ENCODE data around the gene BRIP1.
"Not testable (repeated sequence)": the region's sequence is repeated elsewhere in the genome, so short reads cannot be mapped to it uniquely, and the experiment has no call there.

Gene BRIP1

DNA sequence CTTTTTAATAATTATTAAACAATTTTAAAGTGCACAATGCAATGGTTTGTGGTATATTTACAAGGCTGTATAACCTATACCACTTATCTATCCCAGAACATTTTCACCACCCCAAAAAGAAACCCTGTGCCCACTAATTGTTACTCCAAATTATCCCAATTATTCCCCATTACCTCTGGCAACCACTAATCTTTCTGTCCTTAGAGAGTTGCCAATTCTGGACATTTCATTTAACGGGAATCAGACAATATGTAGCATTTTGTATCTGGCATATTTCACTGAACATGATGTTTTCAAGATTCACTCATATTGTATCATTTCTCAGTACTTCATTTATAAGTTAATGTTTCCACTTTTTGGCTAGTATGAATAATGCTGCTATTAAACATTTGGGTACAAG lies 169.2 kb downstream of the BRIP1 start:
- no peak for DNase-seq

DNA sequence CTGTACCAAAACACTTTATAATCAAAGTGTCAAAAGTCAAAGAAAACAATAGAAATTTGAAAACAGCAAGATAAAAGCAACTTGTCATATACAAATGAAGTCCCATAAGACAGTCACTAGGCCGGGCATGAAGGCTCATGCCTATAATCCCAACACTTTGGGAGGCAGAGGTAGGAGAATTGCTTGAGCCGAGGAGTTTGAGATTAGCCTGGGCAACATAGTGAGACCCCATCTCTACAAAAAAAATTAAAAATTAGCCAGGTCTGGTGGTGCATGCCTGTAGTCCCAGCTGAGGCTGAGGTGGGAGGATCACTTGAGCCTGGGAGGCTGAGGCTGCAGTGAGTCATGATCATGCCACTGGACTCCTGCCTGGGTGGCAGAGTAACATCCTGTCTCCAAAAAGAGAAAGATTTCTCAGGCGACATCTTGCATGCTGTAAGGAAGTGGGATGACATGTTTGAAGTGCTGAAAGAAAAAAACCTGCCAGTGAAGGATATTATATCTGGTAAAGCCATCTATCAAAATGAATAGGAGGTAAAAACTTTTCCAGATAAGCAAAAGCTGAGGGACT lies 173.6 kb downstream of the BRIP1 start:
- no peak for DNase-seq

DNA sequence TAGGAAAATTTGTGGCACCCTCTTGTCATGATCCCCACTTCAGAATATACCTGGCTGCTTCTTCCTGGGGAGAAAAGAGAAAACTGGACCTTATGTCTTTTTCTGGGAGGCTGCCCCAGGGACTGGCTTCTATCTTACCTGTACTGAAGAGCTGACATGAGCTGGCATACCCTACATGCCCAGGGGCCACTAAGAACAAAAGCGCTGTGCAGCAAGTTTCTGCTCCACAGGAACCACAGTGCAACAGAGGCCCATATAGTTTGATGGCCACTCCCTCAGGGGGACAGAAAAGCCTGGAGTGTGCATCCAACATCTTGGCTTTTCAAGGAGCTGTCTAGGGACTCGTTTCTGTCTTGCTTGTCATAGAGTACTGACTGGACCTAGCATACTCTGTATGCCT lies 175.6 kb downstream of the BRIP1 start:
- no peak for DNase-seq

DNA sequence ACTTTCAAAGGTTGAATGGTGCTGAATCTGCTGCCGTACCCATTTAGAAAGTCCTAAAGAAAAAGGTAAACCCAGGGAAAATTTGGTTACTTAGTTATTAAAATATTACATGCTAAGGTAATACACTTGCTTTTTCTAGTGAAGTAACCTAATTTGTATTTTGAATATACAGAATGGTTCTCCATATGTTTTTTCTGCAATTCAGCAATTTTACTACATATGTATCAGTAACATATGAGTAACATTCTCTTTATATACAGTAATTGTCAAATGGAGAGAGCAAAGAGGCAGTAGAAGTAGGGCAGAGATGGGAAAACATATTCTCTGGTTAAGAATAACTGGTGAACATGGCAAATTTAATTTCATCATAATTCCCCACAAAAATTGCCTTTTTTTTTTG lies 177.2 kb downstream of the BRIP1 start:
- DNase-seq = no peak

DNA sequence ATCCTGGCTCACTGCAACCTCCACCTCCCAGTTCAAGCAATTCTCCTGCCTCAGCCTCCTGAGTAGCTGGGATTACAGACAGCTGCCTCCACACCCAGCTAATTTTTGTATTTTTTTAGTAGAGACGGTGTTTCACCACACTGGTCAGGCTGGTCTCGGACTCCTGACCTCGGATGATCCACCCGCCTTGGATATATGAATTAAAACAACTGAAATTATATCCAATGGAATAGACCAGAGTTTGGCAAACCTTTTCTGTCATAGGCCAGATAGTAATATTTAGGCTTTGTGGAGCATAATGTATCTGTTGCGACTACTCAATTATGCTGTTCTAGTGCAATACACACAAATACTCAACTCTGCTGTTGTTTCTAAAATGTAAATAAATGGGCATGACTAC lies 178.5 kb downstream of the BRIP1 start:
- no peak for DNase-seq

DNA sequence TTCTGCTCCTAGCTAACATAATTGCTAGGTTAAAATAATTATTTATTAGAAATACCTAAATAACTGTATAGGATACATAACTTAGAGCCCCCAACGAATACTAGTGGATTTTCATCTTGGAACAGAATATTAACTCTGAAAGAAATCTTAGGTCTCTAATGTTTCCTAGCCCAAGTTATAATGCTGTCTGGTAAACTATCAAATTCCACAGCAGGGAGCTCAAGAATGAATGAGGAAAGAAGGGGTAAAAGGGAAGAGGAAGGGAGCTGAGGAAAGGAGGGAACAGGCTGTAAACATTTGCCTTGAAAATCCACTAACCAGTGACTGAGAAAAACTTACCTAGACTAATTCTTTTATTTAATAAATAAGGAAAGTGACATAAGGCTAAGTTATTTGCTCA lies 179.2 kb downstream of the BRIP1 start:
- DNase-seq = no peak

DNA sequence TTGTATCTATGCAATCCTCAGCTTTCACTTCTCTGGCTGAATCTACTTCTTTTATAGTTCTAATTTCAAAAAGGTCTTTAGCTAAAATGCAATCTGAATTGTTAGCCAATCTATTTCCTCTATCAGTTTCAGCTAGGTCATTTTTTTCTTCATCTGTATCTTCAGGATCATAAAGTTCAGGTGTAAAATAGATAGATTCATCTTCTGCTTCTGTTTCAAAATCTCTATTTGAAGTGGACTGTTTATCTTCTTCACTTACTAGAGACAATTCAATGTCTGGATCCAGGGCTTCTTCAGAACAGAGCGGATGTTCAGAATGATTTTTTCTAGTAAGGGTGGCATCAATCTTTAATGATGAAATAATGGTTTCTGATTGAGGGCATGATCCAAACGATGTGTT lies 179.9 kb downstream of the BRIP1 start:
- no peak for DNase-seq

DNA sequence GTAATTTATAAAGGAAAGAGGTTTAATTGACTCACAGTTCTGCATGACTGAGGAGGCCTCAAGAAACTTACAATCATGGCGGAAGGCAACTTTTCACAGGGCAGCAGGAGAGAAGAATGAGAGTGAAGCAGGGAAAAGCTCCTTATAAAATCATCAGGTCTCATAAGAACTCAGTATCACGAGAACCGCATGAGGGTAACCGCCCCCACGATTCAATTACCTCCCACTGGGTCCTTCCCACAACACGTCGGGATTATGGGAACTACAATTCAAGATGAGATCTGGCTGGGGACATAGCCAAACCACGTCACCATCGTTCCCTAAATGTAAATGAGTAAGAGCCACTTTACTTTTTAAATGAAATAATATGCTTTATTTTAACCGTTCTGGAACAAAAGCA lies 182.4 kb downstream of the BRIP1 start:
- no peak for DNase-seq

DNA sequence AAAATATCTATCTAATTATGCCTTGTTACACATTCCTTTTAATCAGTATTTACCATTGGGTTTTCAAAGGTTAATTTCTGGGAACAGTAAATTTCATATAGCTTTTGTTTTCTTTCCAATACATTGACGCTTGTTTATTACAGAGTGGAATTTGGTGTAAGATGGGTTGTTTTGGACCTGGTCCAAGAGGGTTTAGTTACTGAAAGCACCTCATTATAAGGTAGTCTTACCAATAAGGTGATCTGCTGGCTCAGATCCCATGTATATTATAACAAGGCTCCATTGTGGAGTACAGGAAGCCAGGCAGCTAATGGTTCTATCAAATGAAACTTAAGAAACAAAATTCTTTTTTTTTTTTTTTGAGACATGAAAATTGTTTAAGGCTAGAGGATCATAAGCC lies 185.0 kb downstream of the BRIP1 start:
- no peak for DNase-seq

DNA sequence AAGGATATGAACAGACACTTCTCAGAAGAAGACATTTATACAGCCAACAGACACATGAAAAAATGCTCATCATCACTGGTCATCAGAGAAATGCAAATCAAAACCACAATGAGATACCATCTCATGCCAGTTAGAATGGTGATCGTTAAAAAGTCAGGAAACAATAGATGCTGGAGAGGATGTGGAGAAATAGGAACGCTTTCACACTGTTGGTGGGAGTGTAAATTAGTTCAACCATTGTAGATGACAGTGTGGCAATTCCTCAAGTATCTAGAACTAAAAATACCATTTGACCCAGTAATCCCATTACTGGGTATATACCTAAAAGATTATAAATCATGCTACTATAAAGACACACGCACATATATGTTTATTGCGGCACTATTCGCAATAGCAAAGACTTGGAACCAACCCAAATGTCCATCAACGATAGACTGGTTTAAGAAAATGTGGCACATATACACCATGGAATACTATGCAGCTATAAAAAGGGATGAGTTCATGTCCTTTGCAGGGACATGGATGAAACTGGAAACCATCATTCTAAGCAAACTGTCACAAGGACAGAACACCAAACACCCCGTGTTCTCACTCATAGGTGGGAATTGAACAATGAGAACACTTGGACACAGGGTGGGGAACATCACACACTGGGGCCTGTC lies 186.0 kb downstream of the BRIP1 start:
- not testable (repeated sequence) for DNase-seq

DNA sequence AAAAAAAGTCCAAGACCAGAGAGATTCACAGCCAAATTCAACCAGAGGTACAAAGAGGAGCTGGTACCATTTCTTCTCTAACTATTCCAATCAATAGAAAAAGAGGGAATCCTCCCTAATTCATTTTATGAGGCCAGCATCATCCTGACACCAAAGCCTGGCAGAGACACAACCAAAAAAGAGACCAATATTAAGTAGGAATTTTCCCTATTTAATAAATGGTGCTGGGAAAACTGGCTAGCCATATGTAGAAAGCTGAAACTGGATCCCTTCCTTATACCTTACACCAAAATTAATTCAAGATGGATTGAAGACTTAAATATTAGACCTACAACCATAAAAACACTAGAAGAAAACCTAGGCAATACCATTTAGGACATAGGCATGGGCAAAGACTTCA lies 186.8 kb downstream of the BRIP1 start:
- not testable (repeated sequence) for DNase-seq

DNA sequence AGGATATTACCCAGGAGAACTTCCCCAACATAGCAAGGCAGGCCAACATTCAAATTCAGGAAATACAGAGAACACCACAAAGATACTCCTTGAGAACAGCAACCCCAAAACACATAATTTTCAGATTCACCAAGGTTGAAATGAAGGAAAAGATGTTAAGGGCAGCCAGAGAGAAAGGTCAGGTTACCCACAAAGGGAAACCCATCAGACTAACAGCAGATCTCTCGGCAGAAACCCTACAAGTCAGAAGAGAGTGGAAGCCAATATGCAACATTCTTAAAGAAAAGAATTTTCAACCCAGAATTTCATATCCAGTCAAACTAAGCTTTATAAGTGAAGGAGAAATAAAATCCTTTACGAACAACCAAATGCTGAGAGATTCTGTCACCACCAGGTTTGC lies 188.7 kb downstream of the BRIP1 start:
- DNase-seq = not testable (repeated sequence)

DNA sequence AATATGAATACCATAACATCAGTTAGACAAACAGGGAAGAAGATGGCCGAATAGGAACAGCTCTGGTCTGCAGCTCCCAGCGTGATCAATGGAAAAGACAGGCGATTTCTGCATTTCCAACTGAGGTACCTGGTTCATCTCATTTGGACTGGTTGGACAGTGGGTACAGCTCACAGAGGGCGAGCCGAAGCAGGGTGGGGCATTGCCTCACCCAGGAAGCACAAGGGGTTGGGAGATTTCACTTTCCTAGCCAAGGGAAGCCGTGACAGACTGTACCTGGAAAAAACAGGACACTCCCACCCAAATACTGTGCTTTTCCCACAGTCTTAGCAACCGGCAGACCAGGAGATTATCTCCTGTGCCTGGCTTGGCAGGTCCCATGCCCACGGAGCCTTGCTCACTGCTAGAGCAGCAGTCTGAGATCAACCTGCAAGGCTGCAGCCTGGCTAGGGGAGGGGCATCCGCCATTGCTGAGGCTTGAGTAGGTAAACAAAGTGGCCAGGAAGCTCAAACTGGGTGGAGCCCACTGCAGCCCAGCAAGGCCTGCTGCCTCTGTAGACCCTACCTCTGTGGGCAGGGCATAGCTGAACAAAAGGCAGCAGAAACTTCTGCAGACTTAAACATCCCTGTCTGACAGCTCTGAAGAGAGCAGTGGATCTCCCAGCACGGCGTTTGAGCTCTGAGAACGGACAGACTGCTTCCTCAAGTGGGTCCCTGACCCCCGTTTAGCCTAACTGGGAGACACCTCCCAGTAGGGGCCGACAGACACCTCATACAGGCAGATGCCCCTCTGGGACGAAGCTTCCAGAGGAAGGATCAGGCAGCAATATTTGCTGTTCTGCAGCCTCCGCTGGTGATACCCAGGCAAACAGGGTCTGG lies 190.1 kb downstream of the BRIP1 start:
- not testable (repeated sequence) for DNase-seq

DNA sequence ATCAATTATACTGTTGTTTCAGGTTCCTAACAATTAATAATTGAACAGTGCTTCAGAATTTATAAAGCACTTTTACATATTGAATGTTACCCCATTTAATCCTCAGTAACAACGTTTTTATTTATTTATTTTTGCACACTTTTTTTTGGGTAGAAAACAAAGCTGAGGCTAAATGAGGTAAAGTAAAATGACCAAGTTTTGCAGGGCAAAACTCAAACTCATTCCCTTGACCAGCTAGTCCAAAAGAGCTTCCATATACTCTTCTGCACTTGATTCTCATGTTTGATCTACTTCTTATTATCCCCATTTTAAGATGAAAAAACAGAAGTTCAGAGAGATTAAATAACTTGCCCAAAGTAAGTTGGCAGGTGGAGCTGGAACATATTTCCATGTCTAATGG lies 191.2 kb downstream of the BRIP1 start:
- DNase-seq = no peak

DNA sequence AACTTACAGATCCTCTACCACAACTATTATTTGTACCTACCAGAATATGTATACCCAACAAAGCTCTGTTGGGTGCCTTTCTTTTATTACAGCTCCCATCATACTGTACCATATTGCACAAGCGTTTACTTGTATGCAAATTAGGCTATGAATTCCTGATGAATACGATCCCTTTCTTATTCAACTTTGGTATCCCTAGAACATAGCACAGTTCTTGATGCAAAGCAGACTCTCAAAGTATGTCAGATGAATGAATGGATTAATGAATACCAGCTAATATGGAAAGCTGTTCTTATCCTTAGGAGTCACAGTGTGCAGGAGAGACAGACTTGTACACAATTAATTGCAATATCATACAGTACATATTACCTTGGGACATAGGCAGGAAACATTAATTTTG lies 192.6 kb downstream of the BRIP1 start:
- DNase-seq = no peak

DNA sequence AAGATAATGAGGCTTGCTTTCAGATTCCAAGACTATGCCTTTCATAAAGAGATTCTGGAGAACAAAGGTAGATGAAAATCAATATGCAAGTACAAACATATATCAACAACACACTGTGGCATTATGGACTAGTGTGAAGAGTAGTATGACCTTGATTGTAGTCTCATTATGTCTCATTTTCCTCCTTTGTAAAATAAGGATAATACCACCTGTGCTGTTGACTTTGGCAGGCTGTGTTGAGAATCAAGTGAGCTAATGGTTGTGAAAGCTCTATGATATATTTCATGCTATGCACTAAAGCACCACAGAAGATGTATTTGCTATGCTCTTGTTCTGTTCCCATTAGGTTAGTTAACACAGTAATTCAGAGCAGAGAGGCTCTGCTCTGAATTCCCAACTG lies 193.8 kb downstream of the BRIP1 start:
- no peak for DNase-seq

DNA sequence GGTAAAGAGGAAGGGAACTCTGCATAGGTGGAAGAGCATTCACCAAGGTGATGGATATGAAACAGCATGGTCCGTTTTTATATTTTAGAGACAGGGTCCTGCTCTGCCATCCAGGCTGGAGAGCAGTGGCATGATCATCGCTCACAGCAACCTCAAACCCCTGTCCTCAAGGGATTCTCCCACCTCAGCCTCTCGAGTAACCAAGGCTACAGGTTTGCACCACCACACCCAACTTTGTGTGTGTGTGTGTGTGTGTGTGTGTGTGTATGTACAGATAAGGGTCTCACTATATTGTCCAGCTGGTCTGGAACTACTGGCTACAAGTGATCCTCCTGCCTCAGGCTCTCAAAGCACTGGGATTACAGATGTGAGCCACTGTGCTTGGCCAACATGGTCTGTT lies 194.8 kb downstream of the BRIP1 start:
- no peak for DNase-seq

DNA sequence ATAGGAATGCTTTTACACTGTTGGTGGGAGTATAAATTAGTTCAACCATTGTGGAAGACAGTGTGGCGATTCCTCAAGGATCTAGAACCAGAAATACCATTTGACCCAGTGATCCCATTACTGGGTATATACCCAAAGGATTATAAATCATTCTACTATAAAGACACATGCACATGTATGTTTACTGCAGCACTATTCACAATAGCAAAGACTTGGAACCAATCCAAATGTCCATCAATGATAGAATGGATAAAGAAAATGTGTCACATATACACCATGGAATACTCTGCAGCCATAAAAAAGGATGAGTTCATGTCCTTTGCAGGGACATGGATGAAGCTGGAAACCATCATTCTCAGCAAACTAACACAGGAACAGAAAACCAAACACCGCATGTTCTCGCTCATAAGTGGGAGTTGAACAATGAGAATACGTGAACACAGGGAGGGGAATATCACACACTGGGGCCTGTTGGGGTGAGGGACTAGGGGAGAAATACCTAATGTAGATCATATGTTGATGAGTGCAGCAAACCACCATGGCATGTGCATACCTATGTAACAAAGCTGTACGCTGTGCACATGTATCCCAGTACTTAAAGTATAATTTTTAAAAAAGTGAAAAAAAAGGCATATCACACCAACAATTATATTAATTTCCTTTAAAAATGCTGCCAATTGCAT lies 196.8 kb downstream of the BRIP1 start:
- DNase-seq = not testable (repeated sequence)

DNA sequence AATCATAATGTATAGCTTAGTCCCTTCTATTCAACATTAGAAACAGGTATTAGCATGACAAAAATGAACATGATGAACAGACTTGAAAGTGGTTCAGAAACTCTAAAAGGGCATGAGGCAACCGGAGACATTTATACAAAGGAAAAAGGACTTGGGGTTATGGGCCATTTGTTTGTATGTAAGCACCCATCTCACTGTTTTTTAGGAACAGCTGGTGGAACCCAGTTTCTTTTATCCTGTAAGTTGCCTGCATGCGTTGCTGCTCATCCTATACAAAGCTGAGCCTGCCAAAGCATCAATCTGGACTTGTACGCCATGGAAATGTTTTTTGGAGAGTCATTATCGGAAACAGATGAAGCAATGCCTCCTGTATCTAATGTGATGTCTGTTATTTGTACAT lies 200.0 kb downstream of the BRIP1 start:
- DNase-seq = no peak

DNA sequence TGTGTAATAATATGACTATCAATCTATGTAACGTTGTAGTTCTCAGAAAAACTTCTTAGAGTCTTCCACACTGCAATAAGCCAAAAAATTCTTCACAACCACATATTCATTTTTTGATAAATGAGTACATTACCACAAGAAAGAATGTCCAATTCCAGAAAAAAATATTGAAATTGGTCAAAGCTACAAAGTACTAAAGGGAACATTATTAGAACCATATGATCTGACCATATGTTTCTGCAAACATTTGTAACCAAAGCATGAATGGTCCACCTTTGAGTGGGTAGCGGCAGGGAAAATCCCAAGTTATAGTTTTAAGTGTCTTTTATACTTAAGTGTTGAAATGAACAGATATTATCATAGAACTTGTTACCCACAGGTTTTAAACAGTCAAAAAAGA lies 200.6 kb downstream of the BRIP1 start:
- DNase-seq = peak in 1 of 5 experiments; percentile 17

DNA sequence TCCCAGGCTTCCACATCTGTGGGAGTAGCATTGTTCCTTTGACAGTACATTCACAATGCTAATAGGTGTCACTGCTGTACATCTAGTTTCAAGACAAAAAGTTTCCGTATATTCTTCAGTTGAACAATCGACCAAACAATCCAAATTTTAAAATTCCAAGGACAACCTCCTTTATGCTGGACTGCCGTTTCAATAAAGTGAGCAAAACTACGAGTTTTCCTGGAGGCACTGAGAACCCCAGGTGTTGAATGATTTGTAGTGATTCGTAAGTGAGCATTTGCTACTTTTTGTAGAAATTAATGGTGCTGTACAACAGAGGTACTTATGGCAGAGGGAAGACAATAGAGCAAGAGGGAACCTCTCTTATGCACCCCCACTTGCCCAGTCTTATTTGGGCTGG lies 201.1 kb downstream of the BRIP1 start:
- no peak for DNase-seq

DNA sequence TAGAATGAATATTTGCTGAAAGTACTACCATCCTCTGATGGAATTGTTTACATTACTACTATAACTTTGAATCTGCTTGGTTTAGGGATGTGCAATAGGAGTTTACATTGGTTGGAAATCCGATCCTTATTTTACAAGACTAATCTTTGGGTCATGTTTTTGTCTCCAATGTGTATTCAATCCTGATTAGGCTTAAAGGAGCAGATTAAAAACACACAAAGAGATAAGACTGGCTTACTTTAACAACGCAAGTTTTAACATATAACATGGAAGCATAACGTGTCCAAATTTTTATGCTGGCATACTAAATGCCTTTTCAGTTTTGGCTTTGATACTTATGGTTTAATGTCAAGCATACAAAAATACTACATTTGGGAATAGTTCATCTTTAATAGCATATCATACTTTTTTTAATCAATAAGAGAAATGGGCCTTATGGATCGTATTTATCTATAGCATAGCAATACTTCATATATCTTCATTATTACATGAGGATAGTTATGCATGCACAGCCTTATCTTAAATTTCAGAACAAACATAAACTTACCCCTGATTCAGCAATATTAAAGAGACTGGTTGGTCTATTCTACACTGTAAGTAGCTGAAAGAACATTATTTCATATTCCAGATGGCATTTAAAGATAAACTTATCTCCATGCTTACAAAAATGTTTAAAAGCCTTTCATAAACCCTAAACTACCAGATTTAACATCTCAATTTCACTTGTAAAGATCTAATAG lies 202.4 kb downstream of the BRIP1 start:
- DNase-seq = no peak

DNA sequence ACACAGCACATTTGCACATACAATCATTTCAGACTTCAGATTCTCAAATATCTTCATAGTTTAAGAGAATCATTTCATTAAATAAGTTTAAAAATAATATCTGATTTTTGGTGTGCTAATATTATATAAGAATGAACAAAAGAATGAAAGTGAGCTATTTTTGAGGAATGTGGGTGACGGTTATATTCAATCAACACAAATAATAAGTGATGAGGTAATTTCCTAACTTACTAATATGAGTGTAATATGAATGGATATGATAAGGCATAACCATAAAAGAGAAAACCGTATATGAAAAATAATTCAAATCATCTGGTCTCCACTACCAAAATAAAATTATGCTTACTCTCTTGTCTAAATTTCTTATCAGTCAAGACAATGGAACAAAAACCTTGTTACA lies 203.9 kb downstream of the BRIP1 start:
- no peak for DNase-seq

Data from T-helper 2 cell (primary cell).